GM19438 (cell line): ENCODE data around the gene CHIT1.

ENCODE experiments used
- ATAC-seq: cut with Tn5 transposase; IDR thresholded peaks from one replicate; pipeline ENCODE4 v1.9.1; 2021; ENCODE audit warnings: low read depth; ENCODE audit not compliant: unreplicated experiment

Gene CHIT1

DNA sequence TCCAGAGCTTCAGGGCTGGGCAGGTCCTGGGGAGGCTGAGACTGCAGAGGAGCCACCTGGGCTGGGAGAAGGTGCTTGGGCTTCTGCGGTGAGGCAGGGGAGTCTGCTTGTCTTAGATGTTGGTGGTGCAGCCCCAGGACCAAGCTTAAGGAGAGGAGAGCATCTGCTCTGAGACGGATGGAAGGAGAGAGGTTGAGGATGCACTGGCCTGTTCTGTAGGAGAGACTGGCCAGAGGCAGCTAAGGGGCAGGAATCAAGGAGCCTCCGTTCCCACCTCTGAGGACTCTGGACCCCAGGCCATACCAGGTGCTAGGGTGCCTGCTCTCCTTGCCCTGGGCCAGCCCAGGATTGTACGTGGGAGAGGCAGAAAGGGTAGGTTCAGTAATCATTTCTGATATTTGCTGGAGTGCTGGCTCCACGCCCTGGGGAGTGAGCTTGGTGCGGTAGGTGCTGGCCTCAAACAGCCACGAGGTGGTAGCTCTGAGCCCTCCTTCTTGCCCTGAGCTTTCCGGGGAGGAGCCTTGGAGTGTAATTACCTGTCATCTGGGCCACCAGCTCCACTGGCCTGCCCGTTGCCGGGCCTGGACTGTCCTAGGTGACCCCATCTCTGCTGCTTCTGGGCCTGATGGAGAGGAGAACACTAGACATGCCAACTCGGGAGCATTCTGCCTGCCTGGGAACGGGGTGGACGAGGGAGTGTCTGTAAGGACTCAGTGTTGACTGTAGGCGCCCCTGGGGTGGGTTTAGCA lies 63.1 kb downstream of the CHIT1 start:
- no peak for ATAC-seq
